GM21423 (cell line): ENCODE data around the gene TNFRSF13B.
"Not testable (repeated sequence)": the region's sequence is repeated elsewhere in the genome, so short reads cannot be mapped to it uniquely, and the experiment has no call there.

Experiments
- ATAC-seq: cut with Tn5 transposase; IDR thresholded peaks from one replicate; pipeline ENCODE4 v1.9.1; 2021; ENCODE audit warnings: mild to moderate bottlenecking, moderate library complexity; ENCODE audit not compliant: unreplicated experiment

Gene TNFRSF13B

DNA sequence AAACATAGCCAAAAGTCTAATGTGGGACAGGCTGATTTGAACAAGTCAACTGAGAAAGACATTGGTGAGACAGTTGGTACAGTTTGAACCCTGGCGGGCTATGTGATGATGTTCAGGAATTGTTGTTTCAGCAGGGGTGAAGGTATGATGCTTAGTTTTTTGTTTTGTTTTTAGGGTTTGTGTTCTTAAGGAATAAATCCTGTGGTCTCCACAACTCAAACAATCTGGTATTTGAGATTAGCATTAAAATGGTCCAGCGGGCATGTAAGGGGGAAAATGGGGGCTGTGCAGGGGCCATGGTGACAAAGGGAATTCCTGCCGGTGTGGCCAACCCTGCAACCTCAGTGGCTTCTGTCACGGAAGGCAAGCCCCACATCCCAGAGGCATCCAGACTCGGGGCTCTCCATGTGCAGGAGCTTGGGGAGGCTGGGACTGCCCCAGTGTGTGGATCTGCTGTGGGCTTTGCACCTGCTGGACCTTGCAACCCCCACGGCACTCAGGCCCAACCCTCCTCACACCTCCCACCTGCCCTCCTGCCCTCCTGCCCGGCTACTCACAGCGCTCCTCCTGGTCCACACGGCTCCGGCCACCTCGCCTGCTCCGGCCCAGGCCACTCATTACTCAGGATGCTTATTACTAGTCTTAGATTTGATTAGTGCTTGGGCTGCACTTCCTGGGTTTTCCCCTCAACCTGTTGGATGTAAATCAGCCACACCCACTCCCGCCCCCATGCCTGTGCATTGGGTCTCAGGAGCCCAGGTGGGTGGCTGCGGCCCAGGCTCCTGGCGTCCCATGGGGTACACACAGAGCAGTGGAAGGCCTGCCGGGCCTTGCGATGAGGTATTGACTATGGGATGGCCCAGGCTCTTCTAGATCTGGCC is at the start of gene TNFRSF13B:
Gene TNFRSF13B, minus strand, starts transcription at position 661 of the 881 bp plus-strand sequence. Its CDS starts 43 bp downstream, at position 618.
- peak; percentile 23 for ATAC-seq

DNA sequence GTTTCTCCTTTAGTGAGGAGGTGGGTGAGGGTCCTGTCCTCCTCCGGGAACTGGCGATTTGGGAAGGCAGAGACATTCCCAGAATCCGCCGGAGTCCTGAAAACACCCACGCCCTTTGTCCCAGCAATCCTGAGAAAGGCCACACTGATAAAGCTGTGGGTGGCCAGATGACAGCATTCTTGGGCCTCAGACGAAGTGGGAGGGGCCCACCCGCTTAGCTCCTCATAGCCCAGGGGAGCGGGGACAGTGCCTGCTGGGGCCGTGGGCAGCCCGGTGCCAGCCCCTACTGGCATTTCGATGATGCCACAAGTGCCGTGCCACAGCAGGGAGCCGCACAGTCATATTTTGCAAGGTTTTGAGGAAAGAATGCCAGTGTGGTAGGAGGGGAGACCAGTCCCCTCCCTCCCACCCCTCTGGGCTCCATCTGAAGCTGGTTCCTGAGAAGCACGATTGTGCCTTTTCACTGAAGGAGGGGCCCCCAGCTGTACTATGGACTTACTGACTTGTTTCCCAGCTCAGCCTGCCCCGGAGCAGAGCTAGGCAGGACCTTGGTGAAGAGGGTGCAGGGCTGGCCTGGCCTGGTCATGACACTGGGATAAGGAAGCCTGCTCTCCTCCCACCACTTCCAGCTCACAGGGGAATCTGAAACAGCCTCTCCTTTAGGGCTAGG is 49.4 kb upstream of the TNFRSF13B start:
- ATAC-seq, result no peak

DNA sequence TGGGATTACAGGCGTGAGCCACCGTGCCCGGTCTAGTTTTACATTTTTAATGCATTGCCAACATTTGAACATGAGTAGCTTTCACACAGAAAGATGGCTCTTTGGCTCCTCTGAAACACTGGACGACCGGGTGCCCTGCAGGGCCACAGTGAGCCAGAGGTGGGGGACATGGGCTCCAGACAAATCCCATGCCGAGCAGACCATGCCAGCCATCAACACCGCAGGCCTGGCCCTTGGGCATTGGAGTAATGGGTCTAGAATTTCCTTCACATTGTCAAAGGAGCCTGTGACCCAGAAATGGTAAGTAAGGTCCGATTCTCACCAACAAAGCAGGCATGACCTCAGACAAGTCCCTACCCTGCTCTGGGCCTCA is 48.9 kb upstream of the TNFRSF13B start:
- no peak for ATAC-seq

DNA sequence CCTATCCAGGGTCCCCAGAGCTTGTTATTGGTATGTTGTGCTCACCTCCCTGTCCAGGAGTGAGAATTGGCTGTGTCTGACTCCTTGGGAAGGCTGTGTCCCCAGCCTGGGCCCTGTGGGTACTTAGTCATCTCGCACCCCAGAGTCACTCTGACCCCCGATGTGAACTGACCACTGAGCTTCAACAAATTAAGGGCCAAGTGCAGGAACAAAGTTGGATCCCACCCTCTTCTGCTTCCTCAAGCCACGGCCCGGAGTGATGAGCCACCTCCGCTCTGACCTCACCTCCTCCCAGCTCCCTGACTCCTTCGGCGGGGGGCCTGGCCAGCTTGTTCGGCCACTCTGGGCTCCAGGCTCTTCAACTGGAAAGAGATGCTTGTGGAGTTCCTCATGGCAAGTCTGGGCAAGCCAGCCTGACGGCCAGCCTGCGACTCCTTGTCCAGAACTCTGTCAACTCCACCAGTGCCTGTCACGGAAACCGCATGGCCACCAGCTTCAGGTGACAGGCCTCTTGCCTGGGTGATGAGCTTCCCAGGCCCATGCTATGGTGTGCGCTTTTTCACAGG is 48.1 kb upstream of the TNFRSF13B start:
- ATAC-seq, result no peak

DNA sequence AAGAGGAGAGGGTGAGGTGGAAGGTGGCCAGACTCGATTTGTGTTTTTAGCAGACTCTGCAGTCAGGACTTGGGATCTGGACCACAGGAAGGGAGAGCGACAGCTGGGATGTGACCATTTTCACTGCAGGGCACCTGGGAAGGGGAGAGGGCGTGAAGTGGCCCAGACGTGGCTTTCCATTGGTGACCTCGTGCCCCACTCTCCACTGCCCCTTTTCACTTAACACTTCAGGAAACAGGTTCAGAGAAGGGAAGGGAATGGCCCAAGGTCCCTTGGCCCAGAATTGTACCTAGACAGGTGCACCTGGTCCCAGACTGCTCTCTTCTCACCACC is 47.5 kb upstream of the TNFRSF13B start:
- ATAC-seq, result no peak

DNA sequence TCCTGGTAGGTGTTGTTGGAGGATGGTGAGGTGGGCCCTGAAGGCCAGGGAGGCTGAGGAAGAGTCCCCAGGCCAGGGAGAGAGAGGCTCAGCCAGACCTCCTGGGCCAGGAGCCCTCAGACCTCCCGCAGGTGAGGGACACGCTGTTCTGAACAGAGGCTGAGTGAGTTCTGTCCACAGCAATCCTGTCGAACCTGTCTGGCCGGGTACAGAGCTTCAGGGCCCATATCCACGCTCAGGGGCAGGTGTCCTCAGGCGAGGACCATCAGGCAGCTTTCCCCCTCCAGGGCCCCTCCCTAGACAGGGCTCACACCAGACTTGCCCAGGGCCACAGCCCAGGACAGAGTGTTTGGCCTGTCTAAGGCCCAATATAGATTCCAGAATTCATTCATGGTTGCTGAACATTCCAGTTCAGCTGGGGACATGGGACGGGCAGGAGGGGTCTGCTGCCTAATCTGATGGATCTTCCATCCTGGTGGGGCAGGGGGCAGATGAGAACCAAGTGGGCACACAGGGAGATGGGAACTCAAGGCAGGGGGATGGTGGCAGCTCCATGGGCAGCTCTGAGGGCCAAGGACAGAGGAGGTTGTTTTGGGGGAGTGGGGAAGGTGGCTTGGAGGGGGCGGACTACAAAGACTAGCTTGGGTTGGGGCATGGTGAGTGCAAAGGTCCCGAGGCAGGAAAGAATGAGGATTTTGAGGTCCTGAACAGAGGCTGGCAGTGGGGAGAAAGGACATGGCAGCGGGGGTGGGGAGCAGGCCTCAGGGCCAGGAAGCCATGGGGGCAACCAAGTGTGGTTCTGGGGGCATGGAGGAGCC is 46.9 kb upstream of the TNFRSF13B start:
- ATAC-seq, result no peak

DNA sequence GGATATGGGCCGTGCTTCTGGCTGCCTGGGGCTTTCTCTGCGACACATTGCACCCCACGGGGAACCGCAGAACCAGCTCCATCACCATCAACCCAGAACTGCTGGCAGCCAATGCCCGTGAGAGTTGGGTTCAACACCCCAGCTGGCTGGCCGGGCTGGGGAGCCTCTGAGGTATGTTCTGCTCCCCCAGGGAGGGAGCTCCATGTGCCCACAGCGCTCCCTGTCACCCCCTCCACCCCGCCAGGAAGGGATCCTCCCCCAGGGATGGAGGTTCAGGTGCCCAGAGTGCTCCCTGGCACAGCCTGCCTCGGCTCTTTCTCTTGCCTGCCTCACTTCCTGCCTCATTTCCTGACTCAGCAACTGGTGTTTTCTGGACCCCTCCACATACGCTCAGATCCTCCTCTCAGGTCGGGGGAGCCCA is 46.1 kb upstream of the TNFRSF13B start:
- no peak for ATAC-seq

DNA sequence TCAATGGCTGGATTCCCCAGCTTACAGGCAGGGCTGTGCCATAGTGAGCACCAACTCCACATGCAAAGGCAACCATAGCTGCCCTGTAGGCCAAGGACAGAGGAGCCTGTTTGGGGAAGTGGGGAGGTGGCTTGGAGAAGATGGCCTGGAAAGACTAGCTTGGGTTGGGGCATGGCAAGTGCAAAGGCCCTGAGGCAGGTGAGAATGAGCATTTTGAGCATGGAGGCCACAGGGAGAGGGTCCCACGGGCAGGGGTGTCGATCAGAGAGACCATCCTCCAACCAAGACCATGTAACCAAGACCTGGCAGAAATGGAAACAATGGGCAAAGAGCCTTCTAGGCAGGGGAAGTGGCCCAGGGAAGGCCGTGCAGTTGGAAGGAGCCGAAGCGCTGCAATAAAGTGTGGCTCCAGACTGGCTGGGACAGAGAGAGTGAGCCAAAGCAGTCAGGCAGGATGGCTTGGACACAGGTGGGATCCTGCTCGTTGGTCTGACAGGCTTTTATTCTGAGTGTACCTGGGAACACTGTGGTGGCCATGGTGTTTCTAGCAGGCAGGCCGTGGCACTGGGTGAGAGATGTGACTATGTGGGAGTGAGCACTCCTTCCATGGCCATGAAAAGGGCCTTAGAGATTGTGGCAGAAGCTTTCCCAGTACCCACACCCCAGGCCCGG is 45.6 kb upstream of the TNFRSF13B start:
- no peak for ATAC-seq

DNA sequence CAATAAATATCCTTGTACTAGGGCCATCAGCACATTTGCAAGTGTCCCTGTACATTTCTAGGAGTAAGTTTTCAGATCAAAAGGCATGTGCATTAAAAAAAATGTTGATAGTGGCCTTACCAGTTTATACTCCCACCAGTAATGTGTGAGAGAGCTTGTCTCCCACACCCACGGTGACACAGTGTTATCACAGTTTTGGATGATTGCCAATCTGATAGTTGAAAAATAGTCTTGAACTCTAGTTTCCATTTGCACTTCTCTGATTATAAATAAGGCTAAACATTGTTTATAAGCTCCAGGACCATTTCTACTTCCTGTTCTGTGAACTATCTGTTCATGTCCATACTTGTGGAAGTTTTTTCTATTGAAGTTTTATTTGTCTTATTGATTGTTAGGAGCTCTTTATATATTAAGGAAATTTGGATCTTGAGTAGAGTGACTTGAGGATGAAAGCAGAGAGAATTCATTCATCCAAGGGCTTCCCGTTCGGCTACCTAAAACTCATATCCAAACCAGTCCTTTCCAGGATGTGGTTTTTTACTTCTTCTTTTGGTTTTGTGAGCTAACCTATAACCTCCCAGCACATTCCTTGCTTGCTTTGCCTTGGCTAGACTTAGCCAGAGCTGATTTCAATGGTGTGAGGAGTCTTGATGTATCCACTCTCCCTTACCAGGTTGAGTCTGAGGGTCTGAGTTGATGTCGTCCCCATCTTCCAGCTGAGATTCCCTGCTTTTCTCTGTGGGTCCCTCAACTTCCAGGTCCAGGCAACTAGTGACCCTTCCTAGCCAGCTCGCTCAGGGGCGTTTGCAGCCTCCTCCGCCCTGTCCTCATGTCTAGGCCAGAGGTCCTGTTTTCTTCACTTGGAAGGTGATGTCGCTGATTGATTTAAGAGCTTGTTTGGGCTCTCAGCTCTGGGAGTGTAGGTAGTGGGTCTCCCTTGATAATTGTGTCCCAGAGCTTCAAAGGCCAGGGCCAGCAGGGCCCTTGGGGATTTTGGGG is 44.6 kb upstream of the TNFRSF13B start:
- not testable (repeated sequence) for ATAC-seq

DNA sequence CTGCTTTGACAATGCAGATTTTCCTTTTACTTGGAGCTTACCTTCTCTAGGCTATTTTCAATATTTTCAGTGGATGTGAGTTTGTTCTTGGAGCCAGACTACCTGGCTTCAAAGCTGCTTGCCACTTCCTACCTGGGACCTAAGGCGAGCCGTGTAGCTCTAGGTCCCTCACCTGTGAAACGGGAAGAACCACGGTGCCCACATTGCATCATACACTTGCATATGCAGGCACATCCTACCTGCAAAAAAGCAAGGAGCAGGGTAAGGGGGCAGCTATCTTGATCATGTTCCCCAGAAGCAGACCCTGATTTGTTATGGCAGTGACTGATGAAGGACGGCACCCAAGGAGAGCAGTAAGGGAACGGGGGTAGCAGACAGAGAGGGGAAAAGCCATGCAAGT is 43.3 kb upstream of the TNFRSF13B start:
- ATAC-seq, result no peak

DNA sequence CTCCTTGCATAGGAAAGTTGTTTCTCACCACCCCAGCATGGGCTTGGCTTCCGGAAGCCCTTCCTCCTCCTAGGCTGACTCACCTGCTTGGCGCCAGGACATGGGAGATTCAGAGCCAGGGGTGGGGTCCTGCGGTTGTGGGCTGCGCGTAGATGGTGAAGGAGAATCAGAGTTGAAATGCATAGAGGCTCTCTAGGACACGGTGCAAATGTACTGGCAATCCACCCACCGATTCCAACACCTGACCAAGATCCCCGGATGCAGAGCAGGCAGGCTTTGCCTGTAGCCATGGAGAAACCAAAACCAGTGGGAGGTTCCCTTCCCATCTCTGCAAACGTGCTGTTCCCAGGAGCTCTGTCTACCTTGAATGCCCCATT is 42.8 kb upstream of the TNFRSF13B start:
- ATAC-seq, result not testable (repeated sequence)

DNA sequence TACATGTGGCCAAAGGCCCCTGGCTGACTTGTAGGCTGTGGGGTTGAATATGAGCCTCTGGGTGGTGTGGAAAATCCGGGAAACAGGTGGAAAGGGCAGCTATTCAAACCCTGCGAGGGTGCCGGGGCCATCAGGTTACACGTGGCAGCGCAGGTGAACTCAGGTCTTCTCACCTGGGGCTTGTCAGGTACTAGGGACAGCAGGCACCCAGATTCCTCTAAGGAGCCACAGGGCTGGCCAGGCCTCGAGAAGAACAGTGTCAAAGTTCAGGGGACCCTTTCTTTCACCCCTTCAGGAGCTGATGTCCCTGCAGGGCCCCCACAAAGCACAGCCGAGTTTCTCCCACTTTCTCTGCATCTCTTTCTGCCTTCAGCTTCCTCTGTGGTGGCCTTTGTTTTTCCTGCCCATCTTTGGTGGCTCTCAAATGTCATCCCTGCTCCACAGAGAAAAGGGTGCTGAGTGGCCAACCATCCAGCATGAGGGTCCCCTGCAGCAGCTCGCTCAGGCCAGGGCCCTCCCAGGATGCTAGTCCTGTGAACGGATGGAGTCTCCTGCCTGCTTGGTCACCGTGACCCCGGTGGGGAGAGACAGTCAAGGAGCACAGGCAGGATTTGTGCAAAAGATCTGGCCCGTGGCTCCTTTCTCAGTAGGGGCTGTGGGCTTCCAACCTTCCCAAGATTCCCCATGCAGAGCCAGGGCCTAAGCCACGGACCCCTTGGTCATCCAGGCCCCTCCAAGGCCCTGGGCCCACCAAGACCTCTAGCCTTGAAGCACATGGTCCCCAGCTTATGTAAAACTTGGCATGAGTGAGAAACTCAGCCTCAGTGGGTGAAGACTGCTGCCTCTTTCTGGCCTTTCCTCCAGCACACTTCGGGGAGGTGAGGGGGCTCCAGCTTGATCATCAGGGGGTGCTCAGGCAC is 42.2 kb upstream of the TNFRSF13B start:
- ATAC-seq, result not testable (repeated sequence)

DNA sequence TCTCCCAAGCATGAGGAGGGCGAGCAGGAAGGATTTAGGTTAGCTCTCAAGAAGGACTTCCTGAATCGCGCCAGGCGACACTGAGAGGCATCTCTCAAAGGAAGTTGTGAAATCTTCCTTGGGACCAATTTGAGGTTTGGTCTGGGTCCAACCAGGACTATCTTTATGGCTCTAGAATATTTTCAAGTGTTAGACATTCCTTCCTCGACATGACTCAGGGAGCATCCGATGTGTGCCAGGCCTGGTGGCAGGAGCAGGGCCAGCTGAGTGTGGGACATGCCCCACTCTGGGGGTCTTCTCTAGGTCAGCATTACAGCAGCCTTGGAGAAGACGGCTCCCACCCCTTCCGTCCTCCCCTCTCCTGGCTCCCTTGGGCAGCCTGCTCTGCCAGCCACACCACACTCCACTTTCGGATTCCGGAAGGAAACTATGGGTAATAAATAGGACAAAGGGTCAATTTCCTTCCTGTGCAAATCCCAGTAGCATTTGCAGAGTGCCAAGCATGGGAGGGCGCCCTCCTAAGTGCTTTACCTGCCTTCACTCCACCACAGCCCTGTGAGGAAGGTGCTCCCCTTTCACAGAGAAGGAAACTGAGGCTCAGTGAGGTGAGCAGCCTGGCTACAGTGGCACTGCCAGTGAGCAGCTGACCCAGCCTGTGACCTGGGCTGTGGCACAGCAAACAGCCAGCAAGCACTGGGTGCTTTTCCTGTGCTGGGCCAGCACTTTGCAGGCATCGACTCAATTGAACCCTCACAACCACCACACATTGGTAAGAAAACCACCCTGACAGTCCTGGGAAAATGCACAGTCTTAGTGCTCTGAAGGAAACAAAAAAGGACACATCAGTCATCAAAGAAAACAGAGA is 39.4 kb upstream of the TNFRSF13B start:
- not testable (repeated sequence) for ATAC-seq

DNA sequence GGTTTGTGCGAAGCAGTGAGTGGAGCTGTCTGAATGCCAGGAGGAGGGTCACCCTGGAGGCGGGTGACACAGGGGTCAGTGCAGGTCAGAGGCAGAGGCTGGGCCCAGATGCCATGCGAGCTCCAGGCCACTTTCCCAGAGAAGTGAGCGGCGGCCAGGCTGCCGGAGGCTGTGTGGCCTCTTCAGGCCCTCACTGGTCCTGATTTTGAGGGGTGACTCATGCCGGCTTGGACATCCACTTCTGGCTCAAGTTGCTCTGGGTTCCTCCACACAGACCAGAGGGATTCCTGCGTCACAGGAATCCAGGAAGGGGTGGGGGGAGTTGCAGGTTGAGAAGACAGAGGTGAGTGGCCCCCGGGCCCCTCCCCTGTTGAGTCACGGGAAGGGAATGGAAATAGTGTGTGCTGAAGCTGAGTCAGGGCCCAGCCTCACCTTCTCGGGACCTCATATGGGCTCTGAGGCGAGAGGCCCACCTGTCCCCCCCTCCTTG is 38.7 kb upstream of the TNFRSF13B start:
- not testable (repeated sequence) for ATAC-seq

DNA sequence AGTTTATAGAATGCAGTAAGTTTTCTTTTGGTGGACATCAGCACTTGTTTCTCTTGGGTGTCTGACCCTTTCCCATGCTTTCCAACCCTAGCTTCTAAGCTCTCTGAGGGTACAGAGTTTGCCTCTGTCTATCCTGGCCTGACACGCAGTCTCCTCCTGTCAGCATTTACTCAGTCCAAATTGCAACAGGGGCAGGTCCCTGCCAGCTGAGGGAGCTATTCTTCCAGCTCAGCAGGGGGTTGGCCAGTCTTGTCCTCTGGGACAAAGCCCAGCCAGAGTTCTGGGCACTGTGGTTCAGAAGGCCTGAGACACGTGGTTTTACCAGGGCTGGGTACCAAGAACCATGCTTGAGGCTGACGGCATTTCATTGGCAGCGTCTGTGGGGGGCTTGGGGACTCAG is 38.1 kb upstream of the TNFRSF13B start:
- not testable (repeated sequence) for ATAC-seq

DNA sequence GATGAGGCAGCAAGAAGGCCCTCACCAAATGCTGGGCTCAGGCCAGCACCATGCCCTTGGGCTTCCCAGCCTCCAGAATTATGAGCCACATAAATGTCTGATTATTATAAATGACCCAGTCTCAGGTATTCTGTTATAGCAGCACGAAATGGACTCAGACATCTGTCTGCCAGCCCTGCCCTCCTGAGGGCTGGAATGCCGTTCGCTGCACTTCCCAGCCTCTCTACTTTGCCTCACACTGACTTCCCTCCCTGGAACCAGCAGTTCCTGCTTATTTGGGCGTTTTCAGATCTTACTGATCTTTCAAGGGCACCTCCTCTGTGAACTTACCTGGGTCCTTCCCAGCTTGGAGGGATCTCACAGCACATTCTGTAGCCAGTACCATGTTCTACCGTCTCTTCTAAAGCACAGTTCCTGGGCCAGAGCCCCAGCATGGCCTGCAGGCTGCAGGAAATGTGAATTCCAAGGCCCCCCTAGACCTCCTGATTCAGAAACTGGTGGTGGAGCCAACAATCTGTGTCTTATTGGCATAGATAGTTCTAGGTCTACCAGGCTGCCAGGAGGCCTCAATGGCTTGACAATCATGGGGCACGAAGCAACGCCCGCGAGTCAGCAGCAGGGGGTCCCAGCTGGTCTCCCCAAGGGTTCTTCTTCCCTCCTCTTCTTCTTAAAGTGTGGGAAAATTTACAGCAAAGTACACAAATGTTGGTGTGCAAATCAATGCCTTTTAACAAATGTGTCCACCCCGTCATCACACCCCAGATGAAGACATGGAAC is 36.9 kb upstream of the TNFRSF13B start:
- ATAC-seq, result not testable (repeated sequence)
